H1 (cell line): Measurements from ENCODE around the gene SPSB1. TPM values are rescaled to one million over a fixed set of nuclear protein-coding genes. Genes with fewer than 3 reads are reported as not detected.

Experiments used
- CTCF ChIA-PET: fragments of 300-600 bp; sonication (Branson Sonifier 250); formaldehyde crosslinking; loops from one replicate; lab custom pipeline; 2021; ENCODE audit not compliant: partially characterized antibody; lab: Charles Lee
- POLR2A ChIA-PET: fragments of 300-600 bp; sonication (Branson Sonifier 250); formaldehyde crosslinking; loops from one replicate; lab custom pipeline; 2021; ENCODE audit warnings: inconsistent platforms; ENCODE audit not compliant: partially characterized antibody; lab: Charles Lee
- DNase-seq, 2 experiments: peaks; one replicate each; pipeline versions ENCODE4 v3.0.0 to v3.0.0-alpha.2; 2010 to 2022; ENCODE audit warnings: low spot score in 2 of 2, low read depth in 1 of 2, mixed read lengths in 1 of 2
- FAIRE-seq: peaks from 2 replicates; lab custom pipeline; 2011; peaks lifted over from hg19 to GRCh38; lab: Jason Lieb, UNC
- H2AFZ ChIP-seq: 2 replicates; pipeline ENCODE4 v1.8.1; 2012; ENCODE audit warnings: low read length, inconsistent platforms
- H2AK5ac ChIP-seq: 2 replicates; pipeline ENCODE4 v1.6.1; 2013; ENCODE audit warnings: low read depth, low read length
- H2BK120ac ChIP-seq: replicated peaks from 2 replicates; pipeline ENCODE3; 2013; ENCODE audit warnings: low read depth, low read length, inconsistent platforms
- H2BK12ac ChIP-seq: 2 replicates; pipeline ENCODE4 v1.6.1; 2013; ENCODE audit warnings: low read depth, low read length
- H2BK15ac ChIP-seq: 2 replicates; pipeline ENCODE4 v1.6.1; 2013; ENCODE audit warnings: low read length
- H2BK20ac ChIP-seq: 2 replicates; pipeline ENCODE4 v1.6.1; 2013; ENCODE audit warnings: low read length
- H2BK5ac ChIP-seq: 2 replicates; pipeline ENCODE4 v1.6.1; 2013; ENCODE audit warnings: low read depth, low read length
- H3K14ac ChIP-seq: 2 replicates; pipeline ENCODE4 v1.6.1; 2013; ENCODE audit warnings: inconsistent platforms; ENCODE audit not compliant: insufficient read length
- H3K18ac ChIP-seq: 2 replicates; pipeline ENCODE4 v1.6.1; 2013; ENCODE audit warnings: low read length; ENCODE audit errors: extremely low read depth
- H3K23ac ChIP-seq: 2 replicates; pipeline ENCODE4 v1.6.1; 2013; ENCODE audit warnings: inconsistent platforms; ENCODE audit not compliant: insufficient read length
- H3K23me2 ChIP-seq: 2 replicates; pipeline ENCODE4 v1.6.1; 2013; ENCODE audit warnings: low read depth, low read length
- H3K27ac ChIP-seq: 2 replicates; pipeline ENCODE4 v1.6.1; 2011; ENCODE audit warnings: low read depth, low read length, inconsistent platforms
- H3K27me3 ChIP-seq, 4 experiments: replicated peaks in 1 of 4; 1 replicate in 1 of 4; 2 replicates in 3 of 4; pipeline versions ENCODE4 v1.6.1 to v1.8.1; 2011 to 2013; ENCODE audit warnings: low read length in 3 of 4, mild to moderate bottlenecking in 3 of 4, inconsistent platforms in 2 of 4, mixed read lengths in 2 of 4, moderate library complexity in 1 of 4; ENCODE audit not compliant: control insufficient read depth in 3 of 4, insufficient read depth in 3 of 4; ENCODE audit errors: extremely low read depth in 1 of 4
- H3K36me3 ChIP-seq, 4 experiments: 2 replicates each; pipeline versions ENCODE4 v1.6.1 to v1.8.1; 2011 to 2013; ENCODE audit warnings: mild to moderate bottlenecking in 4 of 4, low read length in 3 of 4, moderate library complexity in 2 of 4, control low read depth in 1 of 4, inconsistent platforms in 1 of 4; ENCODE audit not compliant: insufficient read depth in 4 of 4, control insufficient read depth in 2 of 4
- H3K4ac ChIP-seq: replicated peaks from 2 replicates; pipeline ENCODE3; 2013; ENCODE audit warnings: low read length, low read depth, mixed read lengths, inconsistent platforms; ENCODE audit not compliant: insufficient read length
- H3K4me1 ChIP-seq, 4 experiments: replicated peaks in 1 of 4; 1 replicate in 1 of 4; 2 replicates in 3 of 4; pipeline versions ENCODE4 v1.6.1 to v1.8.1; 2011 to 2013; ENCODE audit warnings: low read length in 3 of 4, inconsistent platforms in 2 of 4, mixed read lengths in 1 of 4; ENCODE audit not compliant: insufficient read depth in 4 of 4, control insufficient read depth in 3 of 4
- H3K4me2 ChIP-seq, 2 experiments: 2 replicates each; pipeline versions ENCODE4 v1.6.1 to v1.8.1; 2011 to 2013; ENCODE audit warnings: low read depth in 2 of 2, low read length in 2 of 2, control low read depth in 1 of 2, inconsistent platforms in 1 of 2, mild to moderate bottlenecking in 1 of 2; ENCODE audit not compliant: insufficient read depth in 1 of 2
- H3K4me3 ChIP-seq, 4 experiments: fragments of 200-600, 300-600 bp in 1 of 4; sonication (generic), shearing (Covaris generic), sonication (Bioruptor Twin) in 1 of 4; 2 replicates each; pipeline versions ENCODE4 v1.5.1 to v1.8.1; 2011 to 2016; ENCODE audit warnings: low read length in 4 of 4, low read depth in 3 of 4, control low read depth in 2 of 4, inconsistent platforms in 2 of 4, mild to moderate bottlenecking in 2 of 4, mixed read lengths in 1 of 4, moderate library complexity in 1 of 4; ENCODE audit not compliant: insufficient read depth in 2 of 4; ENCODE audit errors: extremely low read depth in 1 of 4
- H3K56ac ChIP-seq: replicated peaks from 2 replicates; pipeline ENCODE3; 2013; ENCODE audit warnings: low read depth, mild to moderate bottlenecking, mixed read lengths, low read length, inconsistent platforms; ENCODE audit not compliant: insufficient read length
- H3K79me1 ChIP-seq: 2 replicates; pipeline ENCODE4 v1.6.1; 2013; ENCODE audit warnings: low read depth, low read length, control low read depth
- H3K79me2 ChIP-seq, 2 experiments: 2 replicates each; pipeline versions ENCODE4 v1.6.1 to v1.8.1; 2012 to 2013; ENCODE audit warnings: low read length in 2 of 2, mild to moderate bottlenecking in 2 of 2, inconsistent platforms in 1 of 2; ENCODE audit not compliant: insufficient read depth in 2 of 2, control insufficient read depth in 1 of 2
- H3K9ac ChIP-seq, 4 experiments: replicated peaks in 1 of 4; 1 replicate in 1 of 4; 2 replicates in 3 of 4; pipeline versions ENCODE4 v1.6.1 to v1.8.1; 2011 to 2013; ENCODE audit warnings: low read depth in 3 of 4, low read length in 3 of 4, control low read depth in 2 of 4, mild to moderate bottlenecking in 2 of 4, moderate library complexity in 2 of 4, inconsistent platforms in 1 of 4; ENCODE audit errors: extremely low read depth in 1 of 4
- H3K9me3 ChIP-seq, 2 experiments: 2 replicates each; pipeline versions ENCODE4 v1.6.1 to v1.8.1; 2012 to 2013; ENCODE audit warnings: mild to moderate bottlenecking in 2 of 2, moderate library complexity in 2 of 2, control low read depth in 1 of 2, inconsistent platforms in 1 of 2, low read depth in 1 of 2, low read length in 1 of 2, mixed read lengths in 1 of 2; ENCODE audit not compliant: insufficient read depth in 2 of 2
- H4K20me1 ChIP-seq, 2 experiments: replicated peaks in 1 of 2; 2 replicates each; pipeline versions ENCODE3 to v1.8.1; 2011 to 2013; ENCODE audit warnings: inconsistent platforms in 2 of 2, low read length in 2 of 2, mild to moderate bottlenecking in 1 of 2; ENCODE audit not compliant: insufficient read depth in 2 of 2, control insufficient read depth in 1 of 2
- H4K5ac ChIP-seq: 2 replicates; pipeline ENCODE4 v1.6.1; 2013; ENCODE audit warnings: low read length, low read depth, mixed read lengths, inconsistent platforms; ENCODE audit not compliant: insufficient read length
- H4K8ac ChIP-seq: 2 replicates; pipeline ENCODE4 v1.8.0; 2013; ENCODE audit warnings: mild to moderate bottlenecking, moderate library complexity, low read length, inconsistent platforms; ENCODE audit not compliant: insufficient read depth; ENCODE audit errors: extremely low read depth
- H4K91ac ChIP-seq: replicated peaks from 2 replicates; pipeline ENCODE3; 2013; ENCODE audit warnings: low read length, mixed read lengths, inconsistent platforms; ENCODE audit not compliant: insufficient read length
- ATF2 ChIP-seq: IDR thresholded peaks from 2 replicates; pipeline ENCODE4 v1.6.1; 2012; ENCODE audit warnings: low read length, inconsistent platforms
- BCL11A ChIP-seq, 2 experiments: IDR thresholded peaks; one replicate each; pipeline ENCODE4 v1.6.1; 2011; ENCODE audit warnings: low read depth in 2 of 2, low read length in 2 of 2, mild to moderate bottlenecking in 2 of 2
- EGR1 ChIP-seq: IDR thresholded peaks from 2 replicates; pipeline ENCODE4 v1.6.1; 2011; ENCODE audit warnings: low read depth, low read length, borderline replicate concordance
- EZH2 ChIP-seq: fragments of 200-600 bp; sonication (generic); IDR thresholded peaks from 2 replicates; pipeline ENCODE4 v1.7.1; 2012; ENCODE audit warnings: low read depth, mild to moderate bottlenecking, moderate library complexity, low read length, inconsistent platforms; ENCODE audit not compliant: severe bottlenecking
- JUND ChIP-seq: IDR thresholded peaks from 2 replicates; pipeline ENCODE4 v1.6.1; 2011; ENCODE audit warnings: mild to moderate bottlenecking, improper control_type of control experiment, low read length
- KDM5A ChIP-seq: fragments of 200-600 bp; IDR thresholded peaks from 2 replicates; pipeline ENCODE4 v1.7.1; 2012; ENCODE audit warnings: mild to moderate bottlenecking, low read length, inconsistent platforms, mixed read lengths
- MAFK ChIP-seq: IDR thresholded peaks from 2 replicates; pipeline ENCODE4 v1.6.1; 2012; ENCODE audit warnings: low read depth, mild to moderate bottlenecking, improper control_type of control experiment, low read length
- RBBP5 ChIP-seq: IDR thresholded peaks from 2 replicates; pipeline ENCODE4 v1.7.1; 2012; ENCODE audit warnings: low read depth, mild to moderate bottlenecking, inconsistent platforms, low read length, moderate library complexity, borderline replicate concordance
- RXRA ChIP-seq: IDR thresholded peaks from 2 replicates; pipeline ENCODE4 v1.6.1; 2011; ENCODE audit warnings: low read depth, mild to moderate bottlenecking, low read length, moderate library complexity; ENCODE audit not compliant: insufficient read depth
- SIX5 ChIP-seq: IDR thresholded peaks from 2 replicates; pipeline ENCODE4 v1.6.1; 2011; ENCODE audit warnings: mild to moderate bottlenecking, low read depth, low read length
- SP2 ChIP-seq: IDR thresholded peaks from 2 replicates; pipeline ENCODE4 v1.6.1; 2012; ENCODE audit warnings: mild to moderate bottlenecking, low read length, inconsistent platforms
- TAF1 ChIP-seq: IDR thresholded peaks from 2 replicates; pipeline ENCODE4 v1.6.1; 2011; ENCODE audit warnings: mild to moderate bottlenecking, low read depth, low read length
- TCF12 ChIP-seq: IDR thresholded peaks from 2 replicates; pipeline ENCODE4 v1.6.1; 2011; ENCODE audit warnings: low read depth, mild to moderate bottlenecking, low read length
- WGBS, 2 experiments: shearing (Covaris generic) in 1 of 2; methylation state at CpG; one replicate each; pipeline versions ENCODE4 v1.1.6 to v1.1.7; 2013 to 2015; ENCODE audit warnings: low lambda C conversion rate in 2 of 2, mixed read lengths in 2 of 2, inconsistent platforms in 1 of 2, low coverage in 1 of 2, missing lambda C conversion rate in 1 of 2; ENCODE audit not compliant: insufficient replicate concordance in 2 of 2, insufficient coverage in 1 of 2, insufficient read length in 1 of 2; ENCODE audit errors: extremely low coverage in 1 of 2, missing lambda C conversion rate in 1 of 2; 5-methylcytosine and 5-hydroxymethylcytosine counted together
- polyA plus RNA-seq, 7 experiments: library from polyadenylated mRNA; depleted of rRNA in 3 of 7; stranded (reverse) in 5 of 7; unstranded in 2 of 7; fragments of >200 nt in 5 of 7; fragments of 200-250 nt in 2 of 7; gene quantifications; 1 replicate in 5 of 7; 2 replicates in 1 of 7; 4 replicates in 1 of 7; pipeline versions ENCODE4 v1.2.1 to v1.2.3, GENCODE V29; 2011 to 2013; ENCODE audit warnings: missing spikeins in 2 of 7, mixed read lengths in 2 of 7
- total RNA-seq: library from RNA; stranded (reverse); fragmentation: NEBNext Ultra II Directional; extraction: Animal tissue kit (Norgen Biotek cat#: 25700); gene quantifications from 2 replicates; pipeline ENCODE4 v1.2.1, GENCODE V29; 2021

SPSB1 gene
- total and polyA plus RNA-seq, 2 of the 8 experiments (the other 6 are each of a cell fraction or from before 2014, with no cell fraction given), result 5.3 to 6.4 TPM

- H3K27ac ChIP-seq, result no peak overlapping the region
- H3K23ac ChIP-seq, result no peak overlapping the region
- H2BK120ac ChIP-seq, result no peak overlapping the region
- H3K27me3 ChIP-seq, result no peaks in the 10 kb centered on the region
- no peak for FAIRE-seq
- WGBS, 2 experiments, result 95% methylated on average over 4 of the region's 7 CpGs; no CpG with 5 or more reads in 1 of the 2 experiments
- H3K4ac ChIP-seq, result no peak overlapping the region
- H3K36me3 ChIP-seq, result no peaks in the 10 kb centered on the region
- no peak overlapping the region for H4K5ac ChIP-seq
- peaks cover 0 to 3% (median 0%) of the 10 kb centered on the region in 4 experiments; a peak in 2 of 7 replicates for H3K4me1 ChIP-seq
- H2BK15ac ChIP-seq, result no peak overlapping the region
- H3K4me3 ChIP-seq, result no peak overlapping the region
- H2AK5ac ChIP-seq, result no peak overlapping the region
- H3K4me2 ChIP-seq, result no peak overlapping the region
- H3K56ac ChIP-seq, result no peak overlapping the region
- peak overlapping the region; percentile 50 for H4K91ac ChIP-seq
- no peak overlapping the region for H3K9ac ChIP-seq
- H3K9me3 ChIP-seq, result no peaks in the 10 kb centered on the region
- DNase-seq, result no peak
- H4K8ac ChIP-seq, result no peak overlapping the region
- H3K79me1 ChIP-seq, result no peaks in the 10 kb centered on the region
- H2AFZ ChIP-seq, result no peak overlapping the region
- no peaks in the 10 kb centered on the region for H4K20me1 ChIP-seq
- no peak overlapping the region for H3K18ac ChIP-seq
- no peaks in the 10 kb centered on the region for H3K23me2 ChIP-seq
- no peaks in the 10 kb centered on the region for H3K79me2 ChIP-seq
- no peak overlapping the region for H2BK12ac ChIP-seq
- ChIA-PET CTCF (interaction anchor here (0.6 to 1.4 kb wide), 7 partner anchors 8 to 108 kb away, joined by 3 to 5 read pairs (median 3); no protein-coding TSS in a partner anchor), POLR2A (interaction anchor here (1.3 kb wide), 1 partner anchor 10 kb away, joined by 3 read pairs; no protein-coding TSS in a partner anchor)
- no peak overlapping the region for H2BK20ac ChIP-seq
- H3K14ac ChIP-seq, result no peak overlapping the region
- no peak overlapping the region for H2BK5ac ChIP-seq
- no peak for TF ChIP-seq JUND
- TF ChIP-seq RBBP5, result no peak
- no peak for TF ChIP-seq ATF2
- TF ChIP-seq SP2, result no peak
- TF ChIP-seq EZH2, result no peak
- no peak for TF ChIP-seq TCF12
- TF ChIP-seq EGR1, result no peak
- no peak for TF ChIP-seq SIX5
- TF ChIP-seq MAFK, result no peak
- no peak for TF ChIP-seq BCL11A (IDR thresholded peaks at IDR 0.05; ENCODE audit: low read depth in 2 of 2, low read length in 2 of 2)
- TF ChIP-seq KDM5A, result no peak
- no peak for TF ChIP-seq TAF1
- no peak for TF ChIP-seq RXRA
These were observed 126.2 kb downstream of the SPSB1 start for GRCh38 chr1:9418851-9419250.
